GM18505 (cell line): ENCODE data around the gene SSC5D.
A peak's percentile ranks its signal among the peaks of the same experiment; 100 is the strongest.

Experiments used
- ATAC-seq: cut with Tn5 transposase; IDR thresholded peaks from one replicate; pipeline ENCODE4 v1.9.1; 2021; ENCODE audit not compliant: unreplicated experiment
- POLR2A ChIP-seq: IDR thresholded peaks from 4 replicates; pipeline ENCODE4 v1.6.1; 2011; ENCODE audit warnings: borderline replicate concordance; ENCODE audit not compliant: insufficient read depth, insufficient read length; ENCODE audit errors: extremely low read depth

Gene SSC5D

GRCh38 chr19:55483706-55484592, 4.3 kb upstream of the SSC5D start:
- ATAC-seq: no peak
- no peak for TF ChIP-seq POLR2A

DNA sequence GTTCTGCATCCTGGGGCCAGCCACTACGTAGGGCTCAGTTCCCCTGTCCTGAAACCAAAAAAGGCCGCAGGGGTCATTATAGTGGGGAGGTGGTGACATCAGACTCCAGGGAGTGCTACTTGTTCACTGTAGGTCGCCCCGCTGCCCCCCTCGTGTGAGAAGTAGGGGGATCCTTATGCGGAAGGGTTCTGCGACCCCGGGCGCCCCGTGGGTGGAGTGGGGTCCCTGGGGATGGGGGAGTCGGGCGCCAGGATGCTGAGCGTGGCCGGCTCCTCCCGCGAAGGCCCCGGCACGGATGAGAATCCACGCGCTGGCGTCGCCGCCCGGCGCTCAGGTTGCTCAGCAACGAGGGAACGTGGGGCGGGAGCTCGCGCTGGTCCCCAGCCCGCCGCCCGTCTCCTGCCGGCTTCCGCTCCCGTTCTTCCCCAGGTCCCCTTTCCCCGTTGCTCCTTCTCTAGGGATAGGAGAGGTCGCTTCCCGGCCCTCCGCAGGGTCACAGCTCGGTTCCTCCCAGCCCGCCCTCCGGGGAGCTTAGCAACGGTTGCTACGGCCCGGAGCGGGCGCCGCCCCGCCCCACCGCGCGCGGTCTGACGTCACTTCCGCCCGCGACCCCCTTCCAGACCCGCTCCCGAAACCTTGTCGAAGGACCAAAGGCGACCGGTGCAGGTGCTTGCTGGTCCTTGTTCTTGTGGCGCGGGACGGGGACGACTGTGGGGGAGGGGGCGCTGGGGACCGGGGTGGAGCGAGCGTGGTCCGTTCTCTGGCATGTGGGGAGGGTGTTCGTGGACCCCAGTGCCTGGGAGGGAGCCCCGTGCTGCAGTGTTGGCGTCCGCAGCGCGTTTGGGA, 3.4 kb upstream of the SSC5D start, which contains the start of gene NAT14:
TSS of gene NAT14 (plus strand) at position 596 of the 846 bp plus-strand sequence. CDS start 521 bp downstream, outside the sequence.
- ATAC-seq: peak; percentile 60

DNA sequence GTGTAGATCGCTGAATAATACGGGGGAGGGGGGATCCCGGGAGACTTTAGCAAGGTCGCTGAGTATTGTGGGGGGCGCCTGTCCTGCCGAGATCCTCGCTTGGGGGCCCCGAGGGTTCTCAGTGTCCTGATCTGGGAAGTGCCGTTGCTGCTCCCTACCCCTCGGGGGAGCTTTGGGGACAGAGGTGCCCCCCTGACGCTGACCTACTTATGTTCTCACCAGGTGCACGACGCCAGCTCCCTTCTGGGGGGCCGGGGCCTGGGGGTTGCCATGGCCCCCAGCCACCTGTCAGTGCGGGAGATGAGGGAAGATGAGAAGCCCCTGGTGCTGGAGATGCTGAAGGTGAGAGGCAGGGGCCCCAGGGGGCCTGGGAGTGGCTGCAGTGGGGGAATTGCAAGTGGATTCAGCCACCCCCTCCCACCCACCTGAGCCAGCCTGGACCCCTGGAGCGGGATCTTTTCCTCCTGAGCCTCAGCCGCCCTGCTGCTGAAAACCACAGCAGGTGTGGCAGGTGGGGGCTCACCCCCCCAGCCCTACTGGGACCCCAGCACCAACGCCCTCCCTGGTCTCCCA, 2.7 kb upstream of the SSC5D start:
- no peak for ATAC-seq
- TF ChIP-seq POLR2A: no peak

More for the DNA sequence above, 3.4 kb upstream of the SSC5D start, which contains the start of gene NAT14:
- no peak for TF ChIP-seq POLR2A

DNA sequence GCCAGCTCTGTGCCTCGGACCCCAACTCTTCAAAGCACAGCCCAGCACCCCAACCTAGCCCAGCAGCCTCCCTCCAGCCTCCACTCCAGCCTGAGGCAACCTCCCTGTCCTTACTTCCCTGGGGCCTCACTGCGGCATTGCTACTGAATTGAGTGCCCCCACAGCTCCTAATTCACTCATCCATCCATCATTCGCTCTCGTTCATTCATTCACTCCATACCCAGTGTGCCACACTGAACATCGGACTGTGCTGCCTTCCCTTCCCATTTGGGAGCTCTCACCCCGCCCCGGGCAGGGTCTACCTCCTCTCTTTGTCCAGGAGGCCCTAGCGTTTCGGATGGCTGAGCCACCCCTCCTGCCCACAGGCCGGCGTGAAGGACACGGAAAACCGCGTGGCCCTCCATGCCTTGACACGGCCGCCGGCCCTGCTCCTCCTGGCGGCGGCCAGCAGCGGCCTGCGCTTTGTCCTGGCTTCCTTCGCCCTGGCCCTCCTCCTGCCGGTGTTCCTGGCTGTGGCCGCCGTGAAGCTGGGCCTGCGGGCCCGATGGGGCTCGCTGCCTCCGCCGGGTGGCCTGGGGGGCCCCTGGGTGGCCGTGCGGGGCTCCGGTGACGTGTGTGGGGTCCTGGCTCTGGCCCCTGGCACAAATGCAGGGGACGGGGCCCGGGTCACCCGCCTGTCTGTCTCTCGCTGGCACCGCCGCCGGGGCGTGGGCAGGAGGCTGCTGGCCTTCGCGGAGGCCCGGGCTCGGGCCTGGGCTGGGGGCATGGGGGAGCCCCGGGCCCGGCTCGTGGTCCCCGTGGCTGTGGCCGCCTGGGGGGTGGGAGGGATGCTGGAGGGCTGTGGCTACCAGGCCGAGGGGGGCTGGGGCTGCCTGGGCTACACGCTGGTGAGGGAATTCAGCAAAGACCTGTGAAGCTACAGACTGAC, 1.9 kb upstream of the SSC5D start:
- TF ChIP-seq POLR2A: no peak
- no peak for ATAC-seq

- no peak for TF ChIP-seq POLR2A
- no peak for ATAC-seq
Observed at GRCh38 chr19:55486971-55487923, 989 bp upstream of the SSC5D start.

GRCh38 chr19:55488986-55489710, 912 bp downstream of the SSC5D start:
- no peak for TF ChIP-seq POLR2A
- ATAC-seq: no peak

GRCh38 chr19:55489711-55490477, 1.7 kb downstream of the SSC5D start:
- ATAC-seq: no peak
- TF ChIP-seq POLR2A: no peak

- no peak for TF ChIP-seq POLR2A
- no peak for ATAC-seq
Observed at GRCh38 chr19:55490478-55491432, 2.5 kb downstream of the SSC5D start.

DNA sequence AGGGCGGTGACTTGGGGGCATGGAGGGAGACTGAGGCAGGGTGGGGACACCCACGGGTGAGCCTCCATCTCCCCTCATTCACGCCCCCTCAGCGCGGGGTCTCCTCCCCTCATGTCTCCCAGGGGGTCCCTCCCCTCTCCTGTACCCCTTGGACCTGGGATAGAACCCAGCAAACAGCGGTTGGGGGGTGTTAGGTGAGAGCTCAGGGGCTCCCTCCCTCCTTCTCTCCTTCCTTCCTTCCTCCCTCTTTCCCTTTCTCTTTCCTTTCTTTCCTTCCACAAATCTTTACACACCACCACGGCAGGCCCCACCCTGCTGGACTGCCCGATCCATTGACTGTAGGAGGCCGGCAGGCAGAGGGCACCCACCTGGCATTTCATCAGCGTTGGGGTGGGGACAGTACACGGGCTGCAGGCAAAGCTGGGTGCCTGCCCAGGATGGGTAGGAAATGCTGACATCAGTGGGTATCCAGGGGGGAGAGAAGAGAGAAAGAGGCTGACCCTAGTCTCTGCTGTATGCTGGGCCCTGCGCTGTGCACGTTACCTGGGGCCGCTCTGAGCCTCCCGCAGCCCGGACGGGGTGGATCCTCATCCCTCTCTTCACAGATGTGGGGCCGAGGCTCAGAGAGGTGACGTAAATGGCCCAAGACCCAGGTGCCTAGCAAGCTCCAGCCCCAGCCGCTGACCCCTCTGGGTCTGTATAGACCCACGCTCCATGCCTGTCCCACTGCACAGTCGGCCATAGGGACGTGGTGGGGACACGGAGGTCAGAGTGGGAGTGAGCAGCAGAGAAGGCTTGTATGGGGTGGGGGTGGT, 3.5 kb downstream of the SSC5D start:
- TF ChIP-seq POLR2A: no peak
- ATAC-seq: no peak
